Measurements from ENCODE around the gene TYMP.

DNA sequence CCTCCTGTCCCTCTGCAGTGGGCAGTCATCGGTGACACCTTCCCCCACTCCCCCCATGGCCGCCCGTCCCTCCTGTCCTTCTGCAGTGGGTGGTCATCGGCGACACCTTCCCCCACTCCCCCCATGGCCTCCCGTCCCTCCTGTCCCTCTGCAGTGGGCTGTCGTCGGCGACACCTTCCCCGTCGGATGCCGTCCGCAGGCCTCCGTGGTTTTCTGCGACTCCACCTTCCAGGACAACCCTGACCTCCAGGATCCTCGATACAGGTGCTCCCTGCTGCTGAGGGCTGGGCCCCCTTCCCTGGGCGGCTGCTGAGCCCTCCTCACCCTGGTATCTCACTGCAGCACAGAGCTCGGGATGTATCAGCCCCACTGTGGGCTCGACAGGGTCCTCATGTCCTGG, 40.9 kb downstream of the TYMP start:
- TF ChIP-seq, protein P1, sequence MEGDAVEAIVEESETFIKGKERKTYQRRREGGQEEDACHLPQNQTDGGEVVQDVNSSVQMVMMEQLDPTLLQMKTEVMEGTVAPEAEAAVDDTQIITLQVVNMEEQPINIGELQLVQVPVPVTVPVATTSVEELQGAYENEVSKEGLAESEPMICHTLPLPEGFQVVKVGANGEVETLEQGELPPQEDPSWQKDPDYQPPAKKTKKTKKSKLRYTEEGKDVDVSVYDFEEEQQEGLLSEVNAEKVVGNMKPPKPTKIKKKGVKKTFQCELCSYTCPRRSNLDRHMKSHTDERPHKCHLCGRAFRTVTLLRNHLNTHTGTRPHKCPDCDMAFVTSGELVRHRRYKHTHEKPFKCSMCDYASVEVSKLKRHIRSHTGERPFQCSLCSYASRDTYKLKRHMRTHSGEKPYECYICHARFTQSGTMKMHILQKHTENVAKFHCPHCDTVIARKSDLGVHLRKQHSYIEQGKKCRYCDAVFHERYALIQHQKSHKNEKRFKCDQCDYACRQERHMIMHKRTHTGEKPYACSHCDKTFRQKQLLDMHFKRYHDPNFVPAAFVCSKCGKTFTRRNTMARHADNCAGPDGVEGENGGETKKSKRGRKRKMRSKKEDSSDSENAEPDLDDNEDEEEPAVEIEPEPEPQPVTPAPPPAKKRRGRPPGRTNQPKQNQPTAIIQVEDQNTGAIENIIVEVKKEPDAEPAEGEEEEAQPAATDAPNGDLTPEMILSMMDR (IDR thresholded peaks at IDR 0.05): no peak
- TF ChIP-seq POLR2AphosphoS5 (IDR thresholded peaks at IDR 0.05; ENCODE audit: insufficient read depth in 1 of 2, low read depth in 1 of 2): no peak
